GM19239 (cell line): ENCODE results near the gene ATP9A.
"Not testable (repeated sequence)": the region's sequence is repeated elsewhere in the genome, so short reads cannot be mapped to it uniquely, and the experiment has no call there.

Experiments used
- DNase-seq: peaks from one replicate; pipeline ENCODE4 v3.0.0; 2011; ENCODE audit warnings: low spot score; ENCODE audit not compliant: insufficient read length
- FAIRE-seq: peaks from 2 replicates; lab custom pipeline; 2011; peaks lifted over from hg19 to GRCh38; lab: Jason Lieb, UNC

Gene ATP9A

GRCh38 chr20:51767867-51768758 lies at the start of gene ATP9A:
ATP9A (minus strand) TSS chr20:51768390; CDS start chr20:51768369, 21 bp downstream.
- no peak for FAIRE-seq
- DNase-seq: no peak

- DNase-seq, FAIRE-seq: not testable (repeated sequence)
Observed at GRCh38 chr20:51816856-51817255, 48.7 kb upstream of the ATP9A start.

- FAIRE-seq (no peak), DNase-seq (no peak)
Observed at GRCh38 chr20:51815383-51816076, 47.3 kb upstream of the ATP9A start.

- FAIRE-seq (no peak), DNase-seq (no peak)
Observed at GRCh38 chr20:51812861-51813260, 44.7 kb upstream of the ATP9A start.

GRCh38 chr20:51811514-51812128 lies 43.4 kb upstream of the ATP9A start:
- no peak for DNase-seq
- no peak for FAIRE-seq

GRCh38 chr20:51811042-51811355 lies 42.8 kb upstream of the ATP9A start:
- DNase-seq (no peak), FAIRE-seq (no peak)

GRCh38 chr20:51810155-51811041 lies 42.2 kb upstream of the ATP9A start:
- FAIRE-seq: no peak
- no peak for DNase-seq

GRCh38 chr20:51807720-51808250 lies 39.6 kb upstream of the ATP9A start:
- DNase-seq: no peak
- no peak for FAIRE-seq

- no peak for FAIRE-seq
Observed at GRCh38 chr20:51804754-51805153, 36.6 kb upstream of the ATP9A start.

GRCh38 chr20:51803148-51803854 lies 35.1 kb upstream of the ATP9A start:
- no peak for DNase-seq
- no peak for FAIRE-seq

More at GRCh38 chr20:51804754-51805153, 36.6 kb upstream of the ATP9A start:
- no peak for DNase-seq

- FAIRE-seq (no peak), DNase-seq (no peak)
Observed at GRCh38 chr20:51802170-51802751, 34.1 kb upstream of the ATP9A start, which contains the start of gene SALL4. SALL4 (minus strand) TSS chr20:51802521; CDS start chr20:51802408, 113 bp downstream.

GRCh38 chr20:51801823-51802123 lies 33.6 kb upstream of the ATP9A start:
- DNase-seq (no peak), FAIRE-seq (no peak)

GRCh38 chr20:51801122-51801822 lies 33.1 kb upstream of the ATP9A start:
- DNase-seq: no peak

GRCh38 chr20:51800872-51801121 lies 32.6 kb upstream of the ATP9A start:
- DNase-seq (no peak), FAIRE-seq (no peak)

More at GRCh38 chr20:51801122-51801822, 33.1 kb upstream of the ATP9A start:
- FAIRE-seq: no peak

- DNase-seq (peak; percentile 85), FAIRE-seq (no peak)
Observed at GRCh38 chr20:51800060-51800871, 32.1 kb upstream of the ATP9A start.

- FAIRE-seq (no peak), DNase-seq (no peak)
Observed at GRCh38 chr20:51799401-51799860, 31.2 kb upstream of the ATP9A start.

GRCh38 chr20:51797357-51798025 lies 29.3 kb upstream of the ATP9A start:
- no peak for DNase-seq
- no peak for FAIRE-seq
